ENCODE data around the gene SUDS3.
"Not testable (repeated sequence)": the region's sequence is repeated elsewhere in the genome, so short reads cannot be mapped to it uniquely, and the experiment has no call there.

Gene SUDS3, protein sequence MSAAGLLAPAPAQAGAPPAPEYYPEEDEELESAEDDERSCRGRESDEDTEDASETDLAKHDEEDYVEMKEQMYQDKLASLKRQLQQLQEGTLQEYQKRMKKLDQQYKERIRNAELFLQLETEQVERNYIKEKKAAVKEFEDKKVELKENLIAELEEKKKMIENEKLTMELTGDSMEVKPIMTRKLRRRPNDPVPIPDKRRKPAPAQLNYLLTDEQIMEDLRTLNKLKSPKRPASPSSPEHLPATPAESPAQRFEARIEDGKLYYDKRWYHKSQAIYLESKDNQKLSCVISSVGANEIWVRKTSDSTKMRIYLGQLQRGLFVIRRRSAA

DNA sequence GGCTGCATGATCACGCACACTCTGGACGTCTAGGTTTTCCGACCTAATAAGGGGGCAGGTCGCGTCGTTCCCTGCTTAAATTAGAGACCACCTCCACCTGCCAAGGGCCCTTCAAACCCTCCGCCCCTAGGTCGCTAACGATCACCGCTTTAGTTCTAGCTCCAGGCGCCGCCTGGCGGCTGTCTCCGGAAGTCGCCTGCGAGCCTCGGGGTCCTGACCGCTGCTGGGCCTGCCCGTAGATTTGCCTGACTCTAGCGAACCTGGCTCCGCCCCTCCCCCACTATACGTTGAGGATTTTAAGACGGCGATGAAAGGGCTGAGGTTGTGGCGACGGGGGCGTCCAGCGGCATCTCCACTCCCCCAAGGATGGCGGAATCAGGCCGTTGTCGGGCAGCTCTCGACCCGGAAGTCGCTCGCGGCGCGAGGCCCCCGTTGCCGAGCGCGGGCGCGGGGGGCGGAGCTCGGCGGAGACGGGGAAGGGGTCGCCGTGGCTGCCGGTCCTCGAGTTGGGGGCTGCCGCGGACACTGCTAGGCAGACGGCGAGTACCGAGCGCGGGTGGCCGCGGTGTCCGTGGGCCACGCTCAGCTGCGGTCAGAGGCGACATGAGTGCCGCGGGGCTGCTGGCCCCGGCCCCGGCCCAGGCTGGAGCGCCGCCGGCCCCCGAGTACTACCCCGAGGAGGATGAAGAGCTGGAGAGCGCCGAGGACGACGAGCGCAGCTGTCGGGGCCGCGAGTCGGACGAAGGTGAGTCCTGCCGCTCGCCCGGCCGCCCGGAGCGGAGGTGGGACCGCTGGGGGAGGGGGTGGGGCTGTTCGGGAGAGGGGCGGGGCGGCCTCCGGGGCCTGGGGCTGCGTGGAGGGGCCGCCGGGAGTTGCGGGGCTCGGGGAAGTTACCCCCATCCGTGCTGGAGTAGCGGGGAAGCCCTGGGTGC, at the start of gene SUDS3:
Gene SUDS3, plus strand, starts transcription at position 467 of the 932 bp plus-strand sequence. Its CDS starts 137 bp downstream, at position 604.
- peak; percentile 79 for DNase-seq

DNA sequence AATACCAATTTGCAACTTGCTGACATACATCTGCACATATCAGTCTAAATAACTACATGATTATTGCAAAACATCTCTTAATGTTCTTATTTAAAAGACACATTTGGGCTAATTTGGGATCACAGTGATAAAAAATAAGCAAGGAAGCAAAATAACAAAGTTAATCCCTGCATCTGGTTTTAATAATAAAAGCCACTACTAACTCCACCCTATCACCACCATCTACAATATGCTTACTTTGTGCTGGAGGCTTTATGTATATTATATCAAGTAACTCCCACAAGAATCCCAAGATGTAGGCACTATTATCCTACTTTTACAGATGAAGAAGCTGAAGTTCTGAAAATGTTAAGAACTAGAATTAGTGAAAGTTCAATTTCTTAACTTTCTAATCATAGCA, 49.4 kb upstream of the SUDS3 start:
- no peak for DNase-seq

DNA sequence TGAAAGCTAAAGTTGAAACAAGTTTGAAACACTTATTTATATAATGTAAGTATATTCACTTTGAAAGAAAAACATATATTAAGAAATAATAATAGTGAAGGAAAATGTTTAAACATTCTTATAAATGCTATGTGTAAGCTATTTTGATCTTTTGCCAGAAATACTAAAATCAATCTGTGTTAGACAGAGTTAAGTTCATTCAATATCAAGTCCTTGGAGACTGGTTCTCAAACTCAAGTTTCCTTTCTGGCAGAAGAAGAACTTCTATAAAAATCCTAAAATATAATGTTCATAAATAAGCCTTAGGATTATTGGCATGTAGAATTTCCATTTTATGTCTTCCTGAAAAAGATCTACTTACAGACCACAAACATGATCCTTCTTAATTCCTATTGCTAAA, 49.0 kb upstream of the SUDS3 start:
- DNase-seq: no peak

DNA sequence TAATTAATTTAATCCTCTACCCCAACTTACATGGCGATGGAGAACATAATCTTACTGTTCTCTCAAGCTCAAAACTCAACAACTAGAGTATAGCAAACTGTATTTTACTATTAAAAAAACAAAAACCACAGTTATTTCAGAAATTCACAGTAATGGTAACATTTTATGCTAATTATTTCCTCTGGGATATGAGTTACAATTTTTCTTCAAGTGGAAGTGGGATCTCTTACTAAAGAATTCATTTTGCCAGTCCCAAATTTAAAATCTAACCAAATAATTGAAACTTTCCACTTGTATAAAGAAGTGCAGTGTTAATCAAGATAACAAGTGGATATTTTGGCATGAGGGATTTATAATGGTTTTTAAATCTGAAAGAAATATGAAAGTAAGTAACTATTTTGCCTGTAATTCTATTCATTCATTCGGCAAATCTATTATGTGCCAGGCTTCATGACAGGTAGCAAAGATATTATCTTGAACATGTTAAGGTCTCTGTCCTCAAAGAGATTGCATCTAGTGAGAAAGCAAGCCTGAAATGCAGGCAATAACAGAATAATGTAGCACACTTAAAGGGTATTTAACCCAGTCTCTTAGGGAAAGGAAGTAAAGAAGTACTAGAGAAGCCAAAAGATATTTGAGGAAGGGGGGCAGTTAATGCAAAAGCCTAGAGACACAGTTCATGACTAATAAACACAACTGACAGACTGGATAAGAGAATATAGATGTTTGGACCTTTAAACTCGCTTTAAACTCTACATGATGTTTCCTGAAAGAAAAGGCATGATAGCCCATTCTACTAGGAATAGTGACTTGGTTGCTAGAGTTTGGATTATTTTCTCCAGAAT, 47.6 kb upstream of the SUDS3 start:
- no peak for DNase-seq

DNA sequence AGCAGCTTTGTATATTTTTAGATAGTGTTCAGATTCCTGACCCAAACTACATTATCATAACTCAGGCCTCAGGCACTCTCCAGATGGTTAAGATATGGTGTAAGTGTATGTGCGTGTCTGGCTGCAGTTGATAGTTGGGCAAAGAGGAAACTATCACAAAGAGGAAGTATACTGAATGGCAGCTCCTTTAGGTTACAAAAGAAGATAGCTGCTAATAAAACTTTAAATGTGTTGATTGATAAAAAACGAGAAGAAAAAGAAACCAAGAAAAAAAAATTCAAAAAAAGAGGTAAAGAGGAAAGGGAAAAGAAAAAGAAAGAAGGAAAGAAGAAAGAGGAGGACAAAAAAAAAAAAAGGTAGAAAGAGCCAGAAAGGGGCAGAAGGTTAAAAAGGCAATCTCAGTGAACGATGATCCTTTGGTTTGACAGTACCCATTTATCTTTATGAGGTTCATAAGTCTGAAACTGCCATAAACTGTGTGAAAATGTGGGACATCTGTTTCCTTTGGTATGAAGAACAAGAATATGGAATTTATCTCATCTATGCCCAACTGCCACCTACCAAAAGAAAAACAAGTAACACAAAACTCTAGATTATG, 45.8 kb upstream of the SUDS3 start:
- DNase-seq: no peak

DNA sequence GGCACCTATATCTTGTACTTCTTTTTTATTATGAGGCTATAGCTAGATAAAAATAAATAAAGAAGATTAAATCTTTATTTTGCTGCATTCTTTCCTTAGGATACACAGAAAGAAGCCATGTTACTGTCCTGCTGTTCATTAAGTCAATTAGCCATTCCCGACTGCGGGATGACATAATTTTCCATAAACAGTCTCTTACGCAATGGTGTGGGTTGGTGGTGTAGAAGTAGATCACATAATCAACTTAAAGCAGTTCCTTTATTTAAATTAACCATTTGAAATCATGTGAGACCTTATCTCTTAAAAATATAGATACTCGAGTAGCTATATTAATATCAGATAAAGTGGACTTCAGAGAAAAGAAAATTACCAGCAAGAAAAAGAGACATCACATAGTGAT, 43.8 kb upstream of the SUDS3 start:
- DNase-seq: no peak

DNA sequence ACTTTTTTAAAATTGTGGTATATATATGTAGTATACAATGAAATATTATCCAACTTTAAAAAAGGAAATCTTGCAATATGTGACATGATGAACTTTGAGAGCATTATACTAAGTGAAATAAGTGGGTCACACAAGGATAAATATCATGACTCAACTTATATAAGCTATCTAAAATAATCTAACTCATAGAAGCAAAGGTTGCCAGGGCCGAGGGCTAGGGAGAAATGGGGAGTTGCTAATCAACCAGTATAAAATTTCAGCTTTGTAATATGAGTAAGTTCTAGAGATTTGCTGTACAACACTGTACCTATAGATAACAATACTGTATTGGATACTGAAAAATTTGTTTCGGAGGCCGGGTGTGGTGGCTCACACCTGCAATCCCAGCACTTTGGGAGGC, 42.1 kb upstream of the SUDS3 start:
- no peak for DNase-seq

DNA sequence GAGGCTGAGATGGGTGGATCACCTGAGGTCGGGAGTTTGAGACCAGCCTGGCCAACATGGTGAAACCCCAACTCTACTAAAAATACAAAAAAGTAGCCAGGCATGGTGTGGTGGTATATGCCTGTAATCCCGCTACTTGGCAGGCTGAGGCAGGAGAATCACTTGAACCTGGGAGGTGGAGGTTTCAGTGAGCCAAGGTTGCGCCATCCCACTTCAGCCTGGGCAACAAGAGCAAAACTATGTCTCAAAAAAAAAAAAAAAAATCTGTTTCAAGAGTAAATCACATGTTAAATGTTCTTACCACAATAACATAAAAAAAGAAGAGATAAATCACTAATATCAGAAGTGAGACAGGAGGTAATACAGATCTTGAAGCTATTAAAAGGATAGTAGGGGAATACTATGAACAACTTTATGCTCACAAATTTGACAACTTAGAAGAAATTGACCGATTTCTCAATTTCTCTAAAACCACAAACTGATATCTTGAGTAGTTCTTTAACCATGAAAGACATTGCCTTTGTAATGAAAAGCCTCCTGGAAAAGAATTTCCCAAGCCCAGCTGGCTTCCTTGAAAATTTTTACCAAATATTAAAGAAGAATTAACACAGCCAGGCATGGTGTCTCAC, 41.3 kb upstream of the SUDS3 start:
- DNase-seq: no peak

DNA sequence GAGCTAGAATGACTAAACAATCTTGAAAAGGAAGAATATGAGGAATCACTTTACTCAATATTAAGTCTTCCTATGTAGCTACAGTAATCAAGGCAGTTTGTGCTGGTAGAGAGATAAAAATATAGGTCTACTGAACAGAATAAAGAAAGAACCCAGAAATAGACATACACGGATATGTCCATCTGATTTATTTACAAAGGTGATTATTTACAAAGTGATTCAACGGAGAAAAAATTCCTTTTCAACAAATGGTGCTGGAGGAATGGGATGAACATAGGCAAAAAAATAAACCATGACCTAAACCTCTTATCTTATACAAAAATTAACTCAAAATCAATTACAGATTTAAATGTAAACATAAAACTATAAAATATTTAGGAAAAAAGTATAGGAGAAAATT, 40.2 kb upstream of the SUDS3 start:
- DNase-seq: no peak

DNA sequence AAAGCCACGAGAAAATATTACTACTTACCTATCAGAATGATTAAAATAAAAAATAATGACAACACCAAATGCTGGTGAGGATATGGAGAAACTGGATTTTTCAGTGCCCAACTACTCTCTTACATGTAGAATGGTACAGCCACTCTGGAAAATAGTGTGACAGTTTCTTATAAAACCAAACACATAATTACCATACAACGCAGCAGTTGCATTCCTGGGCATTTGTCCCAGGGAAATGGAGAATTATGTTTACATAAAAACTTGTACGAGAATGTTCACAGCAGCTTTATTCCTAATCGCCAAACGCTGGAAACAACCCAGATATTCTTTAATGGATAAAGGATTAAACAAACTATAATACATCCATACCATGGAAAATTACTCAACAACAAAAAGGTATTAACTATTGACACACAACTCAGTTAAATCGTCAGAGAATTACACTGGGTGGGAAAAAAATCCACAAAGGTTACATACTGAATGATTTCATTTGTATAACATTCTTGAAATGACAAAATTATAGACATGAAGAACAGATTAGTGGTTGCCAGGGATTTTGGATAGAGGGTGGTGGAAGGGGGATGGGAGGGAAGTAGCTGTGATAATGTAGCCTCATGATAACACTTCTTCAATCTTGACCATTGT, 39.0 kb upstream of the SUDS3 start:
- no peak for DNase-seq

DNA sequence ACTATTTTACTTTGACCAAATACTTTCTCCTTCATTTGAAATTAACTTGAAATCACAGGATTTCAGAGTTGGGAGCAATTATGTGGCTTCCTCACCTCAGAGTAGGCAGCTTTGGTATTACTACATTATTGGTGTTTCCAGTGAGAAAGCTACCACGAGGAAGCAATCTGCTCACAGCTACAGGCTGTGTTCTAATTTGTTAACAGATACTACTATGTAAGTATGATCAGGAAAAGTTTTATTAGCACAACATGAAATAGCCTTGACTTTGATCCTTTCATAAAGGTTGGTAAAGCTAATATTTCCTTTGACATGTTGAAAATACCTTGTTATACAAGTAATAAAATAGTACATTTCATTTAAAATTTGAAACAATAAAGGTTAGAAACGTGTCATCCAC, 34.3 kb upstream of the SUDS3 start:
- no peak for DNase-seq

DNA sequence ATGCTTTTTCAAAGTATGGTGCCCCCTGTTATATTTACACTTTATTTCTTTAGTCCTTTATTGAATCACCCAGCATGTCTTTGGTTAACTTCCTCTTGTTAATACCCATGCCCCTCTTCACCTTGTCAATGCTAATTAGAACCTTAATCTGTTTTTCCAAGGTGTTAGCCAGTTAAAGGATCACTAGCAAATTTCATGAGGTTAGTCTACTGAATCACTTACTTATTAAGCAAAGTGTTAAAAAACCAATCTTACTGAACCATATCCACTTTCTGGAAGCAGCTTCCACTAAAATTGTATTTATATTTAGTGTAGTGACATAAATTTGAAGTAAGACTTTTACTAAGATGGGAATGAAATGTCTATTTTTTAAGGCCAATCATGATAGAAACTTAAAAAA, 31.5 kb upstream of the SUDS3 start:
- no peak for DNase-seq

DNA sequence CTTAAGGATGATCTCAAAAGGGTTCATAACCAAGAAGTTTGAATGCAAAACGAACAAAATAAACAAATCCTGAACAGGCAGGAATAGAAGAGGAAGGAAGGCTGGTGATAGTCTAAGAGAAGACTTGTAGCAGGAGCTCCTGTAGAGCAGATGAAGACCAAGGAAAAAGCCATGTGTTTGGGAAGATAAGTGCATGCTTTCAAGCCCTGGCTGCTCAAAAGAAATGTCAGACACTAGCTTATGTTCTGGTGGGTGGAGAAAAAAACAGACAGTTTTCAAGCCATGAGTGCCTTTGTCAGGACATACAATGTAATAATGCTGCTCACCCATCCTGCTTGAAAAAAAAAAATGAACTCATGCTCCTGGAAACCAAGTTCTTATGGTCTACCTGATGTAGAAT, 31.0 kb upstream of the SUDS3 start:
- DNase-seq: no peak

DNA sequence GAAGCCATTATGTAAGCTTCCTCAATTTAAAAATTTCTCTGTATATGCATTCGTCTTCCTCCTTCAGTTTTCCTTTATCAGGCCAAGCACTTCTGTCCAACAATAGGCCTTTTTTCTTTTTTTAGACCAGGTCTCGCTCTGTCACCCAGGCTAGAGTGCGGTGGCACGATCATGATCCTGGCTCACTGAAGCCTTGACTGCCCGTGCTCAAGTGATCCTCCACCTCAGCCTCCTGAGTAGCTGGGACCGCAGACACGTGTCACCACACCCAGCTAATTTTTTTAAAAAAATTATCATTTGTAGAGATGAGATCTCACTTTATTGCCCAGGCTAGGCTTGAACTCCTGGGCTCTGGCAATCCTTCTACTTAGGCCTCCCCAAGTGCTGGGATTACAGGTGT, 29.5 kb upstream of the SUDS3 start:
- DNase-seq: no peak

DNA sequence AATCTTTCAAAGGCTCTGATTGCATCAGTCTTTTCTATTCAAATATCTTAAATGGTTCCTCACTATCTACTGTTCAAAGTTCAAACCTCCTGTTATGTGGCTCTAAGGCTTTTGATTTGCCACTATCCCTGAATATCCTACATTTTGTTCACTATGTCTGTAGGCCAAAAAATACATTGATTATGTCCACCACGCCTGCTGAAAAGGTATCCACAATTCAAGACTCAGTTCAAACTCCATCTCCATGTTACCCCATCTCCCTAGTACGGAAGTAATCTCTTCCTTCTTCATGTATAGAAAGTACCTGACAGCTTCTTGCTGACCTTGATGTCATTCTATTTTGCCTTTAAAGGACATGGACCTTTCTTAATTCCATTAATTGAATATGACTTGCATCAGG, 28.4 kb upstream of the SUDS3 start:
- DNase-seq: no peak

DNA sequence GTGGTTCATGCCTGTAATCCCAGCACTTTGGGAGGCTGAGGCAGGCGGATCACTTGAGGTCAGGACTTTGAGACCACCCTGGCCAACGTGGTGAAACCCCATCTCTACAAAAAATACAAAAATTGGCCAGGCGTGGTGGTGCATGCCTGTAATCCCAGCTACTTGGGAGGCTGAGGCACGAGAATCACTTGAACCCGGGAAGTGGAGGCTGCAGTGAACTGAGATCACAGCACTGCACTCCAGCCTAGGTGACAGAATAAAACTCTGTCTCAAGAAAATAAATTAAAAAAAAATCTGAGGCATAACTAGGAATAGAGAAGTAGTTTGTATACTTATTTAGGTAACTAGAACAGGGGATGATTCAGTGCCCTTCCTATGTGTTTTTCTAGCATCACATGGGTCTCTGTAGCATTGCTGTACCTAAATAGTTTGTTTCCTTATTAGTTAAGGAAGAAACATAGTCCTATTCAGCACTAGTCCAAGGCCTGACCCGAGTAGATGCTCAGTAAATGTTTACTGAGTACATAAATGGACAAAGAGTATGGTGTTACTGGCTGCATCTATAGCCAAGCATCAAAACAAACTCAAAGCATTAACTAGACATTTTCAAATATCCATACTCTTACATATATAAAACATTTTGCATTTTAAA, 25.3 kb upstream of the SUDS3 start:
- no peak for DNase-seq

DNA sequence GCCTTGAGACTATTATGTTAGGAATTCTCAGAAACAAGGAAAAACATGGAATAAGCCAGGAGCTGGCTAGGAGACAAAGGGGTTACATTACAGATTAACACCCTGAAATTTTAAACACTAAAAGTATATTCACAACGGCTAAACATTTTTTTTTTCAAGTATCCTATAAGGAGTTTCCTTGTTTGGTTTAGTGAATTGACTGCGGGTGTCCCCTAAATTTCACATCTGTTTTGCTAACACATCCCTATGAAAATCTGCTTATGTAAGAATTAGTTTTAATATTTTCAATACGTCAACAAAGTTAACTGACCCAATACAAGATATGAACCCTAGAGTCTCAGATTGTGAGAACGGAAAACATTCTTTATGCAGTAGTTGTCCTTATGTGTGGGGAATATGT, 22.6 kb upstream of the SUDS3 start:
- no peak for DNase-seq

DNA sequence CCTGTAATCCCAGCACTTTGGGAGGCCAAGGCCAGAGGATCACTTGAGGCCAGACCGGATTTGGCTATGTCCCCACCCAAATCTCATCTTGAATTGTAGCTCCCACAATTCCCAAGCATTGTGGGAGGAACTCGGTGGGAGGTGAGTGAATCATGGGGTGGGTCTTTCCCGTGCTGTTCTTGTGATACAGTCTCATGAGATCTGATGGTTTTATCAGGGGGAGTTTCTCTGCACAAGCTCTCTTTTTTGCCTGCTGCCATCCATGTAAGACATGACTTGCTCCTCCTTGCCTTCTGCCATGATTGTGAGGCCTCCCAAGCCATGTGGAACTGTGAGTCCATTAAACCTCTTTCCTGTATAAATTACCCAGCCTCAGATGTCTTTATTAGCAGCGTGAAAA, 21.9 kb upstream of the SUDS3 start:
- not testable (repeated sequence) for DNase-seq

DNA sequence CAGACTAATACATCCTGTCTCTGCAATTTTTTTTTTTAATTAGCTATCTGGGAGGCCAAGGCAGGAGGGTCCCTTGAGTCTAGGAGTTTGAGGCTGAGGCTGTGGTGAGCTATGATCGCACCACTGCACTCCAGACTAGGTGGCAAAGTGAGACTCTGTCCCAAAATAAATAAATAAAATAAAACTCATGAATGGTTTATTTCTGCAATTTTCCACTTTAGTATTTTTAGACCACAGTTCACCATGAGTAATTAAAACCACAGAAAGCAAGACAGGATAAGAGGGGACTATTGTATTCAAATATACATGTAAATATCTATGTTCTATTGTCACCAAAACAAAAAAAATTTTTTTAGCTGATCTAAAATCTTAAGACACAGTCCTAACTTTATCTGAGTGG, 21.5 kb upstream of the SUDS3 start:
- DNase-seq: no peak

DNA sequence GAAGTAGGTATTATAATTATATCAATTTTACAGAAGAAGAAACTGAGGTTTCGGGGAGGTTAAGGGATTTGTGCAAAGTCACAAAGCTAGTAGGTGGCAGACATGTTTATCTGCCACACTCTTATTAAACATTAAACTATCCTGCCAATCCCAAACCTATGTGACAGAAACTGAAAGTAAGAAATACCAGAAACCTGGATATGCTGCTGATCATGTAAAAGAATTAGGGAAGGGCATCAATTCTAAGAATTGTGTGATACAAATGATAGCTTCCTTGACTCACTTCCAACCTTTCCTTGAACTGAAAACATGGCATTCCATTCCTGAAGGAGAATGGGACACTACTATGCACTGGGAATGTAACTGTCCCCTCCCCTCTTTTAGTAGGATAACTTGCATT, 20.5 kb upstream of the SUDS3 start:
- no peak for DNase-seq

DNA sequence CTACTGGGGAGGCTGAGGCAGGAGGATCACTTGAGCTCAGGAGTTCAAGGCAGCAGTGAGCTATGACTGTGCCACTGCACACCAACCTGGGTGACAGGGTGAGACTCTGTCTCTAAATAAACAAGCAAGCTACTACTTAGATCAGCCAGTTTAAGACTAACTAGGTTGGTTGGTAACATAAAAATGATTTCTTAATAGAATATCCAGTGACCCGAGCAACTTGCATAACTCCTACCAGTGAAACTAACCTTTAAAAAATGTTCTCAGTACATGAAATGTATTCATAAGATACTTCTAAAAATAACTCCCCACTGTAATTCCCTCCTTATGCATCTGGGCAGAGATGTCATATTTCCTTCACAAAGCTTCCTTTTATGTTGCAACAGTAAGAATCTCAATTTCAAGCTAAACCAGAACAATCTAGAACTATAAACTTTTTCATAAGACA, 19.5 kb upstream of the SUDS3 start:
- no peak for DNase-seq

Measured in NCI-H510A (cell line).